Measurements from ENCODE around the gene FERMT2.

DNA sequence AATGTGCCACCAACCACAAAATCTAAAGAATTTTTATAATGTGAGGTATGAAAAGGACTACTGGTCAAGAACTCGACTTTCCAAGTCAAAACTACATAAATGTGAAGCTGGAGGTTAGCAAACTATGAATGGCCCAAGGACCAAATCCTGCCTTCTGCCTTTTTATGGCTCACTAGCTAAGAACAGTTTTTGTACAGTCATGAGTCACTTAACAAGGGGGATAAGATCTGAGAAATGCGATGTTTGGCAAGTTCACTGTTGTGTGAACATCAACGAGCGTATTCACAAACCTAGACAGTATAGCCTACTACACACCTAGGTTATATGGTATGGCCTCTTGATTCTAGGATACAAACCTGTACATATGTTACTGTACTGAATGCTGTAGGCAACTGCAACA lies 28.2 kb downstream of the FERMT2 start:
- TF ChIP-seq, protein P1, sequence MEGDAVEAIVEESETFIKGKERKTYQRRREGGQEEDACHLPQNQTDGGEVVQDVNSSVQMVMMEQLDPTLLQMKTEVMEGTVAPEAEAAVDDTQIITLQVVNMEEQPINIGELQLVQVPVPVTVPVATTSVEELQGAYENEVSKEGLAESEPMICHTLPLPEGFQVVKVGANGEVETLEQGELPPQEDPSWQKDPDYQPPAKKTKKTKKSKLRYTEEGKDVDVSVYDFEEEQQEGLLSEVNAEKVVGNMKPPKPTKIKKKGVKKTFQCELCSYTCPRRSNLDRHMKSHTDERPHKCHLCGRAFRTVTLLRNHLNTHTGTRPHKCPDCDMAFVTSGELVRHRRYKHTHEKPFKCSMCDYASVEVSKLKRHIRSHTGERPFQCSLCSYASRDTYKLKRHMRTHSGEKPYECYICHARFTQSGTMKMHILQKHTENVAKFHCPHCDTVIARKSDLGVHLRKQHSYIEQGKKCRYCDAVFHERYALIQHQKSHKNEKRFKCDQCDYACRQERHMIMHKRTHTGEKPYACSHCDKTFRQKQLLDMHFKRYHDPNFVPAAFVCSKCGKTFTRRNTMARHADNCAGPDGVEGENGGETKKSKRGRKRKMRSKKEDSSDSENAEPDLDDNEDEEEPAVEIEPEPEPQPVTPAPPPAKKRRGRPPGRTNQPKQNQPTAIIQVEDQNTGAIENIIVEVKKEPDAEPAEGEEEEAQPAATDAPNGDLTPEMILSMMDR (IDR thresholded peaks at IDR 0.05) = no peak
- TF ChIP-seq POLR2AphosphoS5 (IDR thresholded peaks at IDR 0.05) = no peak

All from transverse colon (tissue), 4 donors.